Fibroblast of villous mesenchyme (primary cell): ENCODE measurements around the gene MSH5. TPM values are rescaled to one million over a fixed set of nuclear protein-coding genes. Genes with fewer than 3 reads are reported as not detected.
"Not testable (repeated sequence)": the region's sequence is repeated elsewhere in the genome, so short reads cannot be mapped to it uniquely, and the experiment has no call there.

ENCODE experiments used
- DNase-seq: peaks from one replicate; pipeline ENCODE4 v3.0.0-alpha.2; 2010; ENCODE audit warnings: low read depth
- H3K4me3 ChIP-seq: 2 replicates; pipeline ENCODE4 v1.5.1; 2011; ENCODE audit warnings: low read depth, mild to moderate bottlenecking, low read length
- CTCF ChIP-seq: IDR thresholded peaks from 2 replicates; pipeline ENCODE4 v1.5.1; 2012; ENCODE audit warnings: low read depth, mild to moderate bottlenecking, low read length; ENCODE audit not compliant: insufficient read depth
- total RNA-seq: library from RNA; depleted of rRNA; stranded (reverse); fragments of >200 nt; gene quantifications from 2 replicates; pipeline ENCODE4 v1.2.3, GENCODE V29; 2012

Gene MSH5
- total RNA-seq, 1 donor, result 9.5 TPM

GRCh38 chr6:31784098-31784925, 44.5 kb downstream of the MSH5 start:
- no peak overlapping the region for H3K4me3 ChIP-seq
- TF ChIP-seq CTCF, result no peak
- DNase-seq, result no peak

DNA sequence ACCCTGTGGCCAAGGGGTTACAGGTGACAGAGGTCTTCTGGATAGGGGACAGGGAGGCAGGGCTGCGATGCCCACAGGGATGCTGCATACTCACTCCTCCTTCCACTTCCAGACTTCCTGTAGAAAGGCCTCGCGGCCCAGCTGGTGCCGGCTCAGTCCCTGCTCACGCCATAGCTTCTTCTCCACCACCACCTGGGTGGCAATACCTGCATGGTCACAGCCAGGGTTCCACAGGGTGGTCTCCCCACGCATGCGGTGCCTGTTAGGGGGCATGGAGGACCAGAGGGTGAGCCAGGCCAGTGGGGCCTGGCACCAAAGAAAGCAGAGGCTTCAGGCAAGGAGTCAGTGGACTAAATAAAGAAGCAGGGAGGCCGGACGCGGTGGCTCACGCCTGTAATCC, 45.7 kb downstream of the MSH5 start:
- H3K4me3 ChIP-seq, result no peak overlapping the region
- no peak for DNase-seq
- no peak for TF ChIP-seq CTCF

DNA sequence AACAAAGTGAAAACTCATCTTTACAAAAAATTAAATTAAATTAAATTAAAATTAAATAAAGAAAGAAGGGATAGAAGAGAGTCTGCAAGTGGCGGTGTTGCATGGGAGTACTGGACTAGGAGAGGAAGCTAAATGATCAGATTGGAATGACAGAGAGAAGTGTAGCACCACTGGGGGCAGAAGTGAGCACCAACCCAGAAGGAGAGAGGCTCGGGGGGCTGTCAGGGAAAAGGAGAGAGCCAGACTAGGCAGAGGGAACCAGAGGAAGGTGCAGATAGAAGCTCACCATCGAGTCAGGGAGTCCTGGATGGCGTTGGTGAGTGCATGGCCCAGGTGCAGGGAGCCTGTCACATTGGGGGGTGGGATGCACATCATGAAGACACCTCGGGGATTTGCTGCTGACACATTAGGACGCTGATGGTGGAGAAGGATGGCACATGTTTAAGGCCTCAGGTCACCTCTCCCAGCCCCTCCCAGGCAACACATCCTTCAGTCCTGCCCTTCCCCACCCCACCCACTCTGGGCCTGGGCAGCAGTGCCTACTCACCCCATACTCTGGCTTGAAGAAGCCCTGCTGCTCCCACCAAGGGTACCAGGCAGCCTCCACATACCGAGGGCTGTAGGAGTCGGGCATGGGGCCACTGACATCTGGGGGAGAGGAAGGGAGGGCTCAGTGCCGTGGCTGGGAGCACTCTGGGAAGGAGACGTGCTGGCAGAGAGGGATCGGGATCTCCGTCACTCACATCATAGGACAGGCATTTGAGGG, 51.7 kb downstream of the MSH5 start:
- peak; percentile 74 for TF ChIP-seq CTCF
- peak; percentile 40 for DNase-seq

DNA sequence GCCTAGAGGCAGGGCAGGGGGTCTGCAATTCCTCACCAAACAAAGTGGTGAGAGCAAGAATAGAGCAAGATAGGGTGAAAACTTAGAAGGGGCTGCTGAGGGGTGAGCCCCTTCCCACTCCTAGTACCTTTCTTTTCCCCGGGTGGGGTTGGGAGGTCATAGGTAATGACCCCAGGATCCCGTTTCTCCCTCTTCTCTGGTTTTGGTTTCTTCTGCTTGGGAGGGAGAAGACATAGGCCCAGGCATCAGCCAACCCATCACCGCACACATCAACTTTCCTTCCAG, 52.2 kb downstream of the MSH5 start:
- no peak overlapping the region for H3K4me3 ChIP-seq
- no peak for TF ChIP-seq CTCF
- DNase-seq, result no peak

More for the DNA sequence above, 51.7 kb downstream of the MSH5 start:
- H3K4me3 ChIP-seq, result no peak overlapping the region

DNA sequence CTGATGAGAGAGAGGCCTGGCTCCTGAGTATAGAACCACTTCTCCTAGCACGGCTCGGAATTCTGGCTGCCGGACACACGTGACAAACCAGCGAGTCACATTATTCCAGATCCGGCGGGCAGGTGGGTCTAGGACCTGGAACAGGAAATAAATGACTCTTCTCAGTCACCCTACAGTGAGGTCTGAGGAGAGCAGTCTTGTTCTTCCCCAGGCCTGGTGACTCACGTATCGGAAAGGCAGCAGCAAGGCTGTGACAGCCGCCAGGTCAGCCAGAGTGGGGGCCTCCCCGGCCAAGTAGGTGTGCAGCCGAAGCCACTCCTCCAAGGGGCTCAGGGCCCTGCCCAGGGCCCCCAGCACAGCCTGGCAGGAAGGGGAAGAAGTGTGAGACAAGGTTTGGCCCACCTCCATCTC, 53.0 kb downstream of the MSH5 start:
- peak; percentile 13 for DNase-seq
- TF ChIP-seq CTCF, result no peak
- H3K4me3 ChIP-seq, result no peak overlapping the region

GRCh38 chr6:31793927-31794245, 54.1 kb downstream of the MSH5 start:
- peak overlapping the region; percentile 94 for H3K4me3 ChIP-seq

DNA sequence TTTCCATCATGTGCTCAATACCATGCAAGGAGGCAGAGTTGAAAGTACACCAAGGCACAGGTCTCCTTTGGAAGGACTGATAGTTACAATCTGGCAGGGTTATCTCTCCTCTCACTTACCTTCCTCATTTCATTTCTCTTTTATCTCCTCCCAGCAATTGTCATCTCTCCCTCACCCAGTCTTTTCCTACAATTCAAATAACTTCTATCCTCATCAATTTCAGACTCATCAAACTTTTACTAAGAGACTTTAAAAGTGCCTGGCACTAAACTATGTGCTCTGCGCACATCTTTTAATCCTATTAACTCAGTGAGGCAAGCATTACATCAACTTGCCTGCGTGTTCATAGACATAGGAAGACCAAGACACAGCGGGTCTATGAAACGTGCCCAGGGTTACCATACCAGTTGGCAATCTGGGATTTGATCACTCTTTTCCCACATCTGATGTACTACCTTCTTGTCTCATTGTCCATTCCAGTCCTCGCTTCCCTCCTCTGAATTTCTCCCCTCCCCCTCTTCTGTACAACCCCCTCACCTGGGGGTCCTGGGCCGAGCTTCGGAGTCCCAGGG, 54.6 kb downstream of the MSH5 start:
- DNase-seq, result peak; percentile 61
- TF ChIP-seq CTCF, result no peak
- H3K4me3 ChIP-seq, result peak overlapping the region; percentile 94

More at GRCh38 chr6:31793927-31794245, 54.1 kb downstream of the MSH5 start:
- DNase-seq, result not testable (repeated sequence)
